CD14-positive monocyte (primary cell): Measurements from ENCODE around the gene TFAM. TPM values are rescaled to one million over a fixed set of nuclear protein-coding genes. Genes with fewer than 3 reads are reported as not detected.
A peak's percentile ranks its signal among the peaks of the same experiment; 100 is the strongest.

Source experiments
- DNase-seq, 3 donors: peaks; one replicate each; pipeline ENCODE4 v3.0.0-alpha.2; 2011 to 2022
- H2AFZ ChIP-seq: 2 replicates; pipeline ENCODE4 v1.6.0; 2012; ENCODE audit warnings: mild to moderate bottlenecking, low read depth, low read length, inconsistent platforms; ENCODE audit not compliant: insufficient read depth, poor library complexity, severe bottlenecking
- H3K27ac ChIP-seq, 2 donors: 1 replicate in 1 of 2; 2 replicates in 1 of 2; pipeline ENCODE4 v1.5.1; 2012 to 2013; ENCODE audit warnings: low read length in 2 of 2, control low read depth in 1 of 2, inconsistent platforms in 1 of 2, low read depth in 1 of 2, mild to moderate bottlenecking in 1 of 2
- H3K27me3 ChIP-seq, 2 donors: one replicate each; pipeline versions ENCODE4 v1.6.0 to v1.6.1; 2011 to 2013; ENCODE audit warnings: low read length in 2 of 2; ENCODE audit not compliant: control insufficient read depth in 2 of 2, insufficient read depth in 2 of 2
- H3K36me3 ChIP-seq, 2 donors: replicated peaks in 1 of 2; 1 replicate in 1 of 2; 2 replicates in 1 of 2; pipeline versions ENCODE4 v1.5.1 to v1.6.1; 2012 to 2013; ENCODE audit warnings: low read length in 2 of 2, control low read depth in 1 of 2, inconsistent platforms in 1 of 2, mild to moderate bottlenecking in 1 of 2; ENCODE audit not compliant: insufficient read depth in 2 of 2, control insufficient read depth in 1 of 2
- H3K4me1 ChIP-seq, 2 donors: 1 replicate in 1 of 2; 2 replicates in 1 of 2; pipeline versions ENCODE4 v1.5.1 to v1.6.1; 2012 to 2013; ENCODE audit warnings: low read length in 2 of 2, control low read depth in 1 of 2, inconsistent platforms in 1 of 2, mild to moderate bottlenecking in 1 of 2, moderate library complexity in 1 of 2; ENCODE audit not compliant: insufficient read depth in 2 of 2, control insufficient read depth in 1 of 2
- H3K4me2 ChIP-seq: replicated peaks from 2 replicates; pipeline ENCODE3; 2012; ENCODE audit warnings: low read length, moderate library complexity, mild to moderate bottlenecking; ENCODE audit not compliant: poor library complexity, severe bottlenecking; ENCODE audit errors: extremely low read depth
- H3K4me3 ChIP-seq, 3 experiments: fragments of 200-600 bp in 1 of 3; sonication (generic) in 1 of 3; replicated peaks in 1 of 3; 1 replicate in 2 of 3; 2 replicates in 1 of 3; pipeline ENCODE4 v1.5.1; 2011 to 2013; ENCODE audit warnings: low read length in 3 of 3, mild to moderate bottlenecking in 3 of 3, control low read depth in 2 of 3, low read depth in 2 of 3, inconsistent platforms in 1 of 3, moderate library complexity in 1 of 3
- H3K79me2 ChIP-seq: 2 replicates; pipeline ENCODE4 v1.6.0; 2012; ENCODE audit warnings: mild to moderate bottlenecking, control low read depth, inconsistent platforms, low read length, moderate library complexity; ENCODE audit not compliant: insufficient read depth
- H3K9ac ChIP-seq: 2 replicates; pipeline ENCODE4 v1.6.0; 2017; ENCODE audit warnings: low read length, mild to moderate bottlenecking; ENCODE audit not compliant: insufficient read depth, poor library complexity, severe bottlenecking
- H3K9me3 ChIP-seq, 2 donors: replicated peaks in 1 of 2; 1 replicate in 1 of 2; 2 replicates in 1 of 2; pipeline versions ENCODE4 v1.5.1 to v1.6.1; 2012 to 2013; ENCODE audit warnings: low read length in 2 of 2, control low read depth in 1 of 2; ENCODE audit not compliant: control insufficient read depth in 1 of 2, insufficient read depth in 1 of 2
- H4K20me1 ChIP-seq: 2 replicates; pipeline ENCODE4 v1.6.0; 2012; ENCODE audit warnings: mild to moderate bottlenecking, low read length, control low read depth, moderate library complexity; ENCODE audit not compliant: insufficient read depth
- H3K27ac Mint-ChIP-seq, 7 donors: one replicate each; pipeline ENCODE4 v1.8.0; 2020; ENCODE audit warnings: mild to moderate bottlenecking in 7 of 7, mixed read lengths in 7 of 7, moderate library complexity in 6 of 7, inconsistent platforms in 2 of 7
- H3K27me3 Mint-ChIP-seq, 3 donors: one replicate each; pipeline ENCODE4 v1.8.0; 2021 to 2022; ENCODE audit warnings: low read depth in 3 of 3, mild to moderate bottlenecking in 3 of 3, mixed read lengths in 3 of 3, moderate library complexity in 3 of 3, inconsistent platforms in 1 of 3
- H3K36me3 Mint-ChIP-seq, 2 donors: one replicate each; pipeline ENCODE4 v1.8.0; 2020; ENCODE audit warnings: mixed read lengths in 2 of 2, inconsistent platforms in 1 of 2, mild to moderate bottlenecking in 1 of 2
- H3K4me1 Mint-ChIP-seq: one replicate; pipeline ENCODE4 v1.8.0; 2020; ENCODE audit warnings: mild to moderate bottlenecking, mixed read lengths
- H3K4me3 Mint-ChIP-seq, 2 donors: one replicate each; pipeline ENCODE4 v1.8.0; 2020; ENCODE audit warnings: mild to moderate bottlenecking in 2 of 2, mixed read lengths in 2 of 2, moderate library complexity in 1 of 2
- H3K9me3 Mint-ChIP-seq, 7 donors: one replicate each; pipeline ENCODE4 v1.8.0; 2020 to 2022; ENCODE audit warnings: mixed read lengths in 7 of 7, mild to moderate bottlenecking in 6 of 7, moderate library complexity in 6 of 7, inconsistent platforms in 2 of 7
- WGBS: methylation state at CpG from one replicate; pipeline ENCODE4 v1.1.5; 2013; ENCODE audit warnings: missing lambda C conversion rate; ENCODE audit not compliant: insufficient coverage; 5-methylcytosine and 5-hydroxymethylcytosine counted together
- intact Hi-C, 2 donors: fragments of 100-400 bp; cut with micrococcal nuclease; formaldehyde crosslinking; loops; one replicate each; pipeline versions ENCODE4 v1.15.0 to v1.15.1; 2023
- polyA plus RNA-seq, 3 donors: library from polyadenylated mRNA; depleted of rRNA in 1 of 3; unstranded in 2 of 3; stranded (reverse) in 1 of 3; fragments of 300-500 nt in 2 of 3; fragments of >200 nt in 1 of 3; fragmentation: Illumina TruSeq in 2 of 3; gene quantifications; 1 replicate in 2 of 3; 2 replicates in 1 of 3; pipeline ENCODE4 v1.2.3, GENCODE V29; 2012 to 2021
- TF ChIP-seq, protein P1 (sequence below): fragments of 200-600 bp; IDR thresholded peaks from one replicate; pipeline ENCODE4 v1.8.0; 2022; ENCODE audit warnings: antibody characterized with exemption, mild to moderate bottlenecking

The TFAM gene
- polyA plus RNA-seq, 3 donors: 5.9 to 34.4 (median 33.8) TPM

GRCh38 chr10:58433571-58433970 lies 48.4 kb downstream of the TFAM start:
- peaks cover 0 to 4% of the 10 kb centered on the region in 2 donors for H3K27me3 ChIP-seq
- H2AFZ ChIP-seq: no peak overlapping the region
- intact Hi-C loops: no loop called here
- no peak for DNase-seq
- no peaks in the 10 kb centered on the region for H3K36me3 Mint-ChIP-seq
- peaks cover 0 to 3% (median 0%) of the 10 kb centered on the region in 7 donors for H3K9me3 Mint-ChIP-seq
- H3K9ac ChIP-seq: no peak overlapping the region
- H3K4me3 Mint-ChIP-seq: no peak overlapping the region
- no peak overlapping the region for H3K4me2 ChIP-seq
- H3K4me3 ChIP-seq: no peak overlapping the region
- no peaks in the 10 kb centered on the region for H3K4me1 ChIP-seq
- TF ChIP-seq, protein P1, sequence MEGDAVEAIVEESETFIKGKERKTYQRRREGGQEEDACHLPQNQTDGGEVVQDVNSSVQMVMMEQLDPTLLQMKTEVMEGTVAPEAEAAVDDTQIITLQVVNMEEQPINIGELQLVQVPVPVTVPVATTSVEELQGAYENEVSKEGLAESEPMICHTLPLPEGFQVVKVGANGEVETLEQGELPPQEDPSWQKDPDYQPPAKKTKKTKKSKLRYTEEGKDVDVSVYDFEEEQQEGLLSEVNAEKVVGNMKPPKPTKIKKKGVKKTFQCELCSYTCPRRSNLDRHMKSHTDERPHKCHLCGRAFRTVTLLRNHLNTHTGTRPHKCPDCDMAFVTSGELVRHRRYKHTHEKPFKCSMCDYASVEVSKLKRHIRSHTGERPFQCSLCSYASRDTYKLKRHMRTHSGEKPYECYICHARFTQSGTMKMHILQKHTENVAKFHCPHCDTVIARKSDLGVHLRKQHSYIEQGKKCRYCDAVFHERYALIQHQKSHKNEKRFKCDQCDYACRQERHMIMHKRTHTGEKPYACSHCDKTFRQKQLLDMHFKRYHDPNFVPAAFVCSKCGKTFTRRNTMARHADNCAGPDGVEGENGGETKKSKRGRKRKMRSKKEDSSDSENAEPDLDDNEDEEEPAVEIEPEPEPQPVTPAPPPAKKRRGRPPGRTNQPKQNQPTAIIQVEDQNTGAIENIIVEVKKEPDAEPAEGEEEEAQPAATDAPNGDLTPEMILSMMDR: no peak
- no peaks in the 10 kb centered on the region for H3K36me3 ChIP-seq
- H4K20me1 ChIP-seq: no peaks in the 10 kb centered on the region
- no peaks in the 10 kb centered on the region for H3K79me2 ChIP-seq
- peaks cover 2 to 8% (median 6%) of the 10 kb centered on the region in 3 donors for H3K27me3 Mint-ChIP-seq
- H3K4me1 Mint-ChIP-seq: no peaks in the 10 kb centered on the region
- 100% methylated on average over 3 of the region's 5 CpGs for WGBS
- H3K27ac Mint-ChIP-seq: no peak overlapping the region
- no peaks in the 10 kb centered on the region for H3K9me3 ChIP-seq
- H3K27ac ChIP-seq: no peak overlapping the region

DNA sequence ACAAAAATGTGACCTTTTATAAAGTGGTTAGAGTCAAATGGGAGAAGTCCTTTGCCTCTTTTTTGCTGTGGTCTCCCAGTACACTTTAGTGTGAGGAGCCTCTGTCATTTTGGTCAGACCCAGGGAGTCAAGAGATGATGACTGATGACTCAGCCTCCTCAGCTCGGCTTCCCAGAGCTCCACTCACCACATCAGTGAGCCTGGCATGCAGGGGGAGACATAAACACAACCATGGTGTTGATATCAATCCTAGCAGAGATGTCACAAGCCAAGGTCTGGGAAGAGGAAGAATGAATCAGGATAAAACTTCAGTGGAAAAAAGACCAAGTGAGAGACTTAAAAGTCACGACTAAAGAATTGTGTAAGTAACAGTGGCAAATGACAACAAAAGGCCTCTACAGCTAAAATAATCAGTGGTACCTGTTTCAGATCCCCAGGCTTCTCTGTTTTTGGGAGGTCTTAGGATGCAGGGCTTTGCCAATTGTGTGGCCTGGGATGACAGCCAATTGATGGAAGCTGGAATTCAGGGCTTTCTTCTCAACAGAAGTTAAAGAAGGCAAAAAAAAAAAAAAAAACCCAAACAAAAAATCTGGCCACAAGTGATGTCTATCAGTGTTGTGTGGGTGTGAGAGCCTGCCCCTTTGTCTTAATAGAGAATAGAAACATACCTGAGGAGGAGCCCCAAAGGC lies 50.2 kb downstream of the TFAM start:
- H3K4me3 ChIP-seq: no peak overlapping the region
- H3K27ac ChIP-seq: no peak overlapping the region
- DNase-seq: no peak
- no peaks in the 10 kb centered on the region for H3K79me2 ChIP-seq
- peaks cover 0 to 4% of the 10 kb centered on the region in 2 donors for H3K27me3 ChIP-seq
- TF ChIP-seq, protein P1: no peak
- H3K36me3 Mint-ChIP-seq: no peaks in the 10 kb centered on the region
- intact Hi-C loops: no loop called here
- H2AFZ ChIP-seq: no peak overlapping the region
- peaks cover 0 to 5% (median 0%) of the 10 kb centered on the region in 7 donors for H3K9me3 Mint-ChIP-seq
- H3K9me3 ChIP-seq: no peaks in the 10 kb centered on the region
- no peaks in the 10 kb centered on the region for H3K4me1 Mint-ChIP-seq
- H3K9ac ChIP-seq: no peak overlapping the region
- no peak overlapping the region for H3K4me2 ChIP-seq
- H3K27ac Mint-ChIP-seq: peak overlapping the region in 1 of 7 donors; percentile 70
- peaks cover 2 to 11% (median 4%) of the 10 kb centered on the region in 3 donors for H3K27me3 Mint-ChIP-seq
- no peaks in the 10 kb centered on the region for H3K36me3 ChIP-seq
- no peak overlapping the region for H3K4me3 Mint-ChIP-seq
- H3K4me1 ChIP-seq: no peaks in the 10 kb centered on the region
- WGBS: no CpG with 5 or more reads among the region's 2 CpGs
- no peaks in the 10 kb centered on the region for H4K20me1 ChIP-seq
